GM12878 (cell line): Measurements from ENCODE around the gene GCNT4. TPM values are rescaled to one million over a fixed set of nuclear protein-coding genes. Genes with fewer than 3 reads are reported as not detected.

Experiments
- ATAC-seq: fragments of 200-7000 bp; cut with Tn5 transposase; 3 replicates; pipeline ENCODE4 v1.9.1; 2020; ENCODE audit warnings: mild to moderate bottlenecking, moderate library complexity
- BruUV-seq: library from RNA; stranded (reverse); fragments of 400-500 nt; replicated peaks from 2 replicates; lab custom pipeline; 2021; lab: Mats Ljungman, UMichigan
- CTCF ChIA-PET: fragments of 300-600 bp; sonication (Branson Sonifier 250); formaldehyde crosslinking; extraction: SDS; loops from one replicate; lab custom pipeline; 2021; ENCODE audit warnings: inconsistent platforms; lab: Yijun Ruan, JAX
- POLR2A ChIA-PET: fragments of 350-600 bp; formaldehyde crosslinking; extraction: SDS; loops from one replicate; lab custom pipeline; 2021; ENCODE audit warnings: inconsistent platforms; lab: Charles Lee
- RAD21 ChIA-PET: fragments of 300-600 bp; sonication (Branson Sonifier 250); formaldehyde crosslinking; loops from one replicate; lab custom pipeline; 2023; ENCODE audit warnings: antibody characterized with exemption; ENCODE audit not compliant: unreplicated experiment; lab: Charles Lee
- SMC1A ChIA-PET: fragments of 300-600 bp; sonication (Branson Sonifier 250); formaldehyde crosslinking; loops from one replicate; lab custom pipeline; 2023; ENCODE audit not compliant: unreplicated experiment, uncharacterized antibody; lab: Charles Lee
- DNase-seq: peaks from one replicate; pipeline ENCODE4 v3.0.0-alpha.2; 2011; ENCODE audit warnings: low read depth, low spot score
- FAIRE-seq: peaks from 3 replicates; lab custom pipeline; 2011; peaks lifted over from hg19 to GRCh38; lab: Jason Lieb, UNC
- H2AFZ ChIP-seq: 2 replicates; pipeline ENCODE4 v1.6.0; 2011; ENCODE audit warnings: low read depth, low read length, control low read depth; ENCODE audit not compliant: control insufficient read depth
- H3K27ac ChIP-seq: 2 replicates; pipeline ENCODE4 v1.5.1; 2011; ENCODE audit warnings: control low read depth; ENCODE audit not compliant: control insufficient read depth, insufficient read depth
- H3K27me3 ChIP-seq, 2 experiments: replicated peaks in 1 of 2; 2 replicates each; pipeline versions ENCODE4 v1.6.0 to v1.6.1; 2011; ENCODE audit warnings: low read length in 1 of 2; ENCODE audit not compliant: control insufficient read depth in 2 of 2, insufficient read depth in 2 of 2
- H3K36me3 ChIP-seq, 2 experiments: 2 replicates each; pipeline ENCODE4 v1.5.1; 2011; ENCODE audit warnings: low read length in 1 of 2; ENCODE audit not compliant: control insufficient read depth in 2 of 2, insufficient read depth in 2 of 2
- H3K4me1 ChIP-seq: 2 replicates; pipeline ENCODE4 v1.6.1; 2011; ENCODE audit warnings: mild to moderate bottlenecking, low read length, moderate library complexity, mixed read lengths; ENCODE audit not compliant: control insufficient read depth, insufficient read depth
- H3K4me2 ChIP-seq: 2 replicates; pipeline ENCODE4 v1.6.0; 2011; ENCODE audit warnings: control low read depth; ENCODE audit not compliant: control insufficient read depth, insufficient read depth
- H3K4me3 ChIP-seq: fragments of 200-600 bp; sonication (generic); 2 replicates; pipeline ENCODE4 v1.5.1; 2016
- H3K79me2 ChIP-seq: 2 replicates; pipeline ENCODE4 v1.6.0; 2011; ENCODE audit warnings: low read length; ENCODE audit not compliant: control insufficient read depth, insufficient read depth
- H3K9ac ChIP-seq: 2 replicates; pipeline ENCODE4 v1.8.0; 2011; ENCODE audit warnings: low read length, control low read depth, mixed read lengths; ENCODE audit not compliant: control insufficient read depth, insufficient read depth
- H3K9me3 ChIP-seq: replicated peaks from 3 replicates; pipeline ENCODE4 v1.5.1; 2011; ENCODE audit warnings: mild to moderate bottlenecking, low read length; ENCODE audit not compliant: control insufficient read depth, insufficient read depth
- H4K20me1 ChIP-seq: 2 replicates; pipeline ENCODE4 v1.6.0; 2011; ENCODE audit not compliant: control insufficient read depth, insufficient read depth
- BHLHE40 ChIP-seq, 2 experiments: fragments of 450-650 bp in 1 of 2; IDR thresholded peaks; 2 replicates each; pipeline ENCODE4 v1.6.1; 2011 to 2017; ENCODE audit warnings: low read depth in 2 of 2, borderline replicate concordance in 1 of 2, improper control_type of control experiment in 1 of 2, low read length in 1 of 2, mild to moderate bottlenecking in 1 of 2
- E2F4 ChIP-seq: IDR thresholded peaks from 2 replicates; pipeline ENCODE4 v1.6.1; 2012; ENCODE audit warnings: low read depth, low read length, improper control_type of control experiment
- GATAD2B ChIP-seq: fragments of 450-650 bp; conservative IDR thresholded peaks from 2 replicates; pipeline ENCODE4 v1.6.1; 2017; ENCODE audit warnings: low read depth, mild to moderate bottlenecking, moderate library complexity
- NKRF ChIP-seq: fragments of 450-650 bp; conservative IDR thresholded peaks from 2 replicates; pipeline ENCODE4 v1.6.1; 2017; ENCODE audit warnings: mild to moderate bottlenecking, moderate library complexity
- RFX5 ChIP-seq: IDR thresholded peaks from 2 replicates; pipeline ENCODE4 v1.6.1; 2011; ENCODE audit warnings: low read depth, low read length, improper control_type of control experiment
- SPI1 ChIP-seq: IDR thresholded peaks from 2 replicates; pipeline ENCODE4 v1.6.1; 2011; ENCODE audit warnings: low read depth, mild to moderate bottlenecking, low read length, moderate library complexity, borderline replicate concordance; ENCODE audit not compliant: insufficient read depth
- TARDBP ChIP-seq: IDR thresholded peaks from 2 replicates; pipeline ENCODE4 v1.6.1; 2016; ENCODE audit warnings: borderline replicate concordance
- YBX1 ChIP-seq: fragments of 450-650 bp; IDR thresholded peaks from 2 replicates; pipeline ENCODE4 v1.6.1; 2016; ENCODE audit warnings: antibody characterized with exemption
- ZBED1 ChIP-seq: IDR thresholded peaks from 2 replicates; pipeline ENCODE4 v1.6.1; 2016; ENCODE audit warnings: borderline replicate concordance
- WGBS: methylation state at CpG from one replicate; pipeline ENCODE4 v1.1.6; 2016; ENCODE audit warnings: low lambda C conversion rate; ENCODE audit not compliant: insufficient replicate concordance, insufficient coverage; ENCODE audit errors: missing lambda C conversion rate; 5-methylcytosine and 5-hydroxymethylcytosine counted together
- in situ Hi-C: fragments of 300-500 bp; cut with MboI; formaldehyde crosslinking; loops from 9 replicates; pipeline ENCODE4 v1.14.3; 2018; ENCODE audit warnings: mixed read lengths
- intact Hi-C: fragments of 100-400 bp; cut with micrococcal nuclease; formaldehyde crosslinking; loops from one replicate; pipeline ENCODE4 v1.14.2; 2022; ENCODE audit not compliant: unreplicated experiment
- polyA plus RNA-seq, 11 experiments: library from polyadenylated mRNA; depleted of rRNA in 4 of 11; unstranded in 6 of 11; stranded (reverse) in 5 of 11; fragments of >200 nt; fragmentation: Nextera tagmentation in 4 of 11; fragmentation: Illumina TruSeq in 1 of 11; extraction: Ambion mirVana in 4 of 11; extraction: Trizol in 1 of 11; gene quantifications; 1 replicate in 1 of 11; 2 replicates in 10 of 11; pipeline versions ENCODE4 v1.2.1 to v1.2.3, GENCODE V29; 2011 to 2016; ENCODE audit warnings: inconsistent platforms in 2 of 11, missing spikeins in 2 of 11, low read depth in 1 of 11
- total RNA-seq, 4 experiments: library from RNA; depleted of rRNA in 3 of 4; stranded (reverse); fragments of >200 nt in 3 of 4; fragmentation: Illumina TruSeq in 1 of 4; extraction: Trizol in 1 of 4; gene quantifications; 2 replicates each; pipeline versions ENCODE4 v1.2.1 to v1.2.3, GENCODE V29; 2013 to 2021
- TF ChIP-seq, protein P1 (sequence below): IDR thresholded peaks from 2 replicates; pipeline ENCODE4 v1.6.1; 2011; ENCODE audit warnings: mild to moderate bottlenecking, low read depth, low read length, moderate library complexity; ENCODE audit not compliant: insufficient replicate concordance

The GCNT4 gene
- total and polyA plus RNA-seq, 10 of the 15 experiments (the other 5 are each of a cell fraction or from before 2014, with no cell fraction given), result 0.03 to 0.04 TPM; not detected in 8

- DNase-seq (no peak), ATAC-seq (no peak), FAIRE-seq (no peak)
- TF ChIP-seq RFX5 (no peak), TARDBP (no peak), ZBED1 (no peak), GATAD2B (no peak), SPI1 (no peak), E2F4 (no peak), BHLHE40 (IDR thresholded peaks at IDR 0.05; ENCODE audit: borderline replicate concordance in 1 of 2, low read depth in 2 of 2, low read length in 1 of 2) (no peak), NKRF (no peak), YBX1 (no peak)
- TF ChIP-seq, protein P1, sequence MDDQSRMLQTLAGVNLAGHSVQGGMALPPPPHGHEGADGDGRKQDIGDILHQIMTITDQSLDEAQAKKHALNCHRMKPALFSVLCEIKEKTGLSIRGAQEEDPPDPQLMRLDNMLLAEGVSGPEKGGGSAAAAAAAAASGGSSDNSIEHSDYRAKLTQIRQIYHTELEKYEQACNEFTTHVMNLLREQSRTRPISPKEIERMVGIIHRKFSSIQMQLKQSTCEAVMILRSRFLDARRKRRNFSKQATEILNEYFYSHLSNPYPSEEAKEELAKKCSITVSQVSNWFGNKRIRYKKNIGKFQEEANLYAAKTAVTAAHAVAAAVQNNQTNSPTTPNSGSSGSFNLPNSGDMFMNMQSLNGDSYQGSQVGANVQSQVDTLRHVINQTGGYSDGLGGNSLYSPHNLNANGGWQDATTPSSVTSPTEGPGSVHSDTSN, result no peak
- ChIA-PET CTCF (interaction anchor here (1.1 kb wide), 1 partner anchor 9 kb away, joined by 3 read pairs; no protein-coding TSS in a partner anchor), RAD21 (no interaction called here), SMC1A (no interaction called here), POLR2A (no interaction called here)
- no peak overlapping the region for H3K4me2 ChIP-seq
- no peak overlapping the region for H3K27ac ChIP-seq
- no peak overlapping the region for H3K4me3 ChIP-seq
- H3K27me3 ChIP-seq, result peaks cover 2 to 4% of the 10 kb centered on the region in 2 experiments; a peak in 3 of 4 replicates
- H2AFZ ChIP-seq, result no peak overlapping the region
- no peaks in the 10 kb centered on the region for H3K36me3 ChIP-seq
- H3K4me1 ChIP-seq, result peaks cover 8% of the 10 kb centered on the region; the same call in 1 of the 2 replicates
- no peak overlapping the region for H3K9ac ChIP-seq
- no peaks in the 10 kb centered on the region for H3K79me2 ChIP-seq
- 75% methylated on average over 3 of the region's 3 CpGs for WGBS
- BruUV-seq, result no TSS peak
- in situ Hi-C loops (no loop called here), intact Hi-C loops (no loop called here)
- no peaks in the 10 kb centered on the region for H3K9me3 ChIP-seq
- no peaks in the 10 kb centered on the region for H4K20me1 ChIP-seq
Observed at GRCh38 chr5:75058986-75059535, 6.7 kb upstream of the GCNT4 start.
